Cerebellar nuclear complex (tissue), 1 donor: ENCODE measurements around the gene PRSS22.

ENCODE experiments used
- DNase-seq, 2 experiments: peaks; one replicate each; lab custom pipeline; 2025; lab: John Stamatoyannopoulos, UW

Gene PRSS22

GRCh38 chr16:2816751-2817339 is 41.1 kb downstream of the PRSS22 start, which contains the start of gene PRSS21:
Gene PRSS21 (plus strand): TSS chr16:2817237. CDS start chr16:2817269, 32 bp downstream.
- DNase-seq = no peak

GRCh38 chr16:2815299-2815771 is 42.6 kb downstream of the PRSS22 start:
- no peak for DNase-seq

GRCh38 chr16:2814551-2815298 is 43.2 kb downstream of the PRSS22 start:
- DNase-seq = no peak

GRCh38 chr16:2813771-2814221 is 44.2 kb downstream of the PRSS22 start:
- DNase-seq = no peak

- DNase-seq = no peak
Observed at GRCh38 chr16:2811703-2812471, 46.1 kb downstream of the PRSS22 start.

GRCh38 chr16:2810651-2811050 is 47.3 kb downstream of the PRSS22 start:
- DNase-seq = no peak

- no peak for DNase-seq
Observed at GRCh38 chr16:2809149-2809760, 48.7 kb downstream of the PRSS22 start.

- no peak for DNase-seq
Observed at GRCh38 chr16:2808181-2808580, 49.8 kb downstream of the PRSS22 start.

- no peak for DNase-seq
Observed at GRCh38 chr16:2806286-2806685, 51.7 kb downstream of the PRSS22 start.

GRCh38 chr16:2804728-2805127 is 53.2 kb downstream of the PRSS22 start:
- no peak for DNase-seq

GRCh38 chr16:2803545-2804195 is 54.3 kb downstream of the PRSS22 start:
- DNase-seq = no peak
